Measurements from ENCODE around the gene FEN1. TPM values are rescaled to one million over a fixed set of nuclear protein-coding genes. Genes with fewer than 3 reads are reported as not detected.

FEN1 gene
- polyA plus RNA-seq, 4 donors: 19.4 to 39.7 (median 37.9) TPM

- no peak for DNase-seq (ENCODE audit: low read depth in 4 of 4, low spot score in 3 of 4)
Measured at GRCh38 chr11:61756452-61757212, 36.1 kb upstream of the FEN1 start.

GRCh38 chr11:61757213-61757862 lies 35.4 kb upstream of the FEN1 start:
- DNase-seq (ENCODE audit: low read depth in 4 of 4, low spot score in 3 of 4): no peak

GRCh38 chr11:61760946-61761345 lies 31.8 kb upstream of the FEN1 start:
- no peak for DNase-seq (ENCODE audit: low read depth in 4 of 4, low spot score in 3 of 4)

GRCh38 chr11:61761440-61762222 lies 31.1 kb upstream of the FEN1 start:
- no peak for DNase-seq (ENCODE audit: low read depth in 4 of 4, low spot score in 3 of 4)

GRCh38 chr11:61762223-61762615 lies 30.5 kb upstream of the FEN1 start:
- DNase-seq (ENCODE audit: low read depth in 4 of 4, low spot score in 3 of 4): no peak

GRCh38 chr11:61762798-61763197 lies 29.9 kb upstream of the FEN1 start:
- DNase-seq (ENCODE audit: low read depth in 4 of 4, low spot score in 3 of 4): no peak

- DNase-seq (ENCODE audit: low read depth in 4 of 4, low spot score in 3 of 4): no peak
Measured at GRCh38 chr11:61763930-61764605, 28.6 kb upstream of the FEN1 start.

- no peak for DNase-seq (ENCODE audit: low read depth in 4 of 4, low spot score in 3 of 4)
Measured at GRCh38 chr11:61764606-61765260, 28.0 kb upstream of the FEN1 start.

- DNase-seq (ENCODE audit: low read depth in 4 of 4, low spot score in 3 of 4): no peak
Measured at GRCh38 chr11:61765550-61766253, 27.0 kb upstream of the FEN1 start.

- DNase-seq (ENCODE audit: low read depth in 4 of 4, low spot score in 3 of 4): no peak
Measured at GRCh38 chr11:61766353-61766841, 26.3 kb upstream of the FEN1 start.

- no peak for DNase-seq (ENCODE audit: low read depth in 4 of 4, low spot score in 3 of 4)
Measured at GRCh38 chr11:61768376-61769076, 24.2 kb upstream of the FEN1 start.

- no peak for DNase-seq (ENCODE audit: low read depth in 4 of 4, low spot score in 3 of 4)
Measured at GRCh38 chr11:61769169-61769920, 23.4 kb upstream of the FEN1 start.

- DNase-seq (ENCODE audit: low read depth in 4 of 4, low spot score in 3 of 4): no peak
Measured at GRCh38 chr11:61769946-61770683, 22.6 kb upstream of the FEN1 start.

GRCh38 chr11:61771195-61771894 lies 21.4 kb upstream of the FEN1 start:
- DNase-seq (ENCODE audit: low read depth in 4 of 4, low spot score in 3 of 4): no peak

- DNase-seq (ENCODE audit: low read depth in 4 of 4, low spot score in 3 of 4): no peak
Measured at GRCh38 chr11:61771985-61772455, 20.7 kb upstream of the FEN1 start.

- DNase-seq (ENCODE audit: low read depth in 4 of 4, low spot score in 3 of 4): no peak
Measured at GRCh38 chr11:61773356-61773755, 19.4 kb upstream of the FEN1 start.

GRCh38 chr11:61773809-61774208 lies 18.9 kb upstream of the FEN1 start:
- DNase-seq (ENCODE audit: low read depth in 4 of 4, low spot score in 3 of 4): no peak

Measured in left renal pelvis (tissue), 4 donors.